GM19099 (cell line): ENCODE results near the gene ATP2C1.

Experiments used
- POLR2A ChIP-seq: IDR thresholded peaks from 3 replicates; pipeline ENCODE4 v1.6.1; 2011; ENCODE audit warnings: low read depth; ENCODE audit not compliant: insufficient read length; ENCODE audit errors: extremely low read depth

Gene ATP2C1

DNA sequence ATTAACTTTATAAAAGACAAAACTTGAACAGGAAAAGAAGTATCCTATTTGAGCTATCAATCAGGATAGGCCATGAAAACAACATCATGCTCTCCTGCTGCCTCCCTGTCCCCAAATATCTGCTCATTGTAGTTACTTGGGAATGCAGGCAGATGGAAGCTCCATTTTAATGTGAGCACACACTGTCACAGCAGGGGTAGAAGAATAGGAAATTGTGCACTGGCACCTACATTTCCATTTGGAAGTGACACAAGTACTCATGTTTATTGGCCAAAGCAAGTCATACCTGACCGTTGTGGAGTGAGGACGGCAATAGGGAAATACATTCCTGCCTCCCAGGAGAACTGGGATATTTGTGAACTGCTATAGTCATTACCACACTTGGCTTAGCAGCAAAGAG is 80.3 kb downstream of the ATP2C1 start:
- no peak for TF ChIP-seq POLR2A

DNA sequence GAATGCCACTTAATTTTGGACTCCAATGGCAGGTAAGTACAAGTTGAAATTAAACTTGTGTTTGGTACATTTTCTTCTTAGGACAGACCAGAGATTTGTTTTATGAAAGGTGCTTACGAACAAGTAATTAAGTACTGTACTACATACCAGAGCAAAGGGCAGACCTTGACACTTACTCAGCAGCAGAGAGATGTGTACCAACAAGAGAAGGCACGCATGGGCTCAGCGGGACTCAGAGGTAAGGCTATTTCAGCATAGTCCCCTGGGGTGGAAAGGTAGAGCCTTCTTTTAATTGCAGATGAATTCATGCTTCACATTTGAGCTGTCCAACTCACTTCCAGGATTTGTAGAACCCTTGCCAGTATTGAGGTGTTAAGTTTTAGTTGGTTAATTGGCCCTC is 81.4 kb downstream of the ATP2C1 start:
- no peak for TF ChIP-seq POLR2A

DNA sequence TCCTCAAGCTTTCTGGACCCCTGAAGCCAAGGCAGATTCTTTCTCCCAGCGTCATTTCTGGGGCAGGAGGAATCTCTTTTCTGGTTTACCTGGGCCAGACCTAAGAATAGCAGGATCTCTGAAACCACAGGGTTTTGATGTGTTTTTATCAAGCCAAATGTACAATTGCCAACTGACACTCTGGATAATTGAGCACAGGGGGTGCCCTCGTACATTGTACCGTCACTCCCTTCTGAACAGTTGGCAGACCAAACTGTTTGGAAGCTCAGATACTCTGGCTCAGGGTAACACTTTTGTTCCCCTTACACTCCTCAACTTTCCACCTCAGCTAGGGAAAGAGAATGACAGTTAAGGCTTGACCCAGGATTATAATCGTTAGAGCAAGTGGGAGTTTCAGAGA is 82.8 kb downstream of the ATP2C1 start:
- no peak for TF ChIP-seq POLR2A

DNA sequence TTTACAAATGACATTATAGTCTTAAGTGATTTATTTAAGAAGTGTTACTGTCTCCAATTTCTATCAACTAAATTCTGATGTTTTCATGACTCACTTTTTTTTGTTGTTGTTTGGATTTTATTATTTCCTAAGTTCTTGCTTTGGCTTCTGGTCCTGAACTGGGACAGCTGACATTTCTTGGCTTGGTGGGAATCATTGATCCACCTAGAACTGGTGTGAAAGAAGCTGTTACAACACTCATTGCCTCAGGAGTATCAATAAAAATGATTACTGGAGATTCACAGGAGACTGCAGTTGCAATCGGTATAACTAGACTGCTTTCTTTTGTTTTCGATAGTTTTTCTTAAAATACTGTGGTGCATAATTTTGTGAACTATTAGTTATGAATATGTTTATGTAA is 85.2 kb downstream of the ATP2C1 start:
- TF ChIP-seq POLR2A = no peak

DNA sequence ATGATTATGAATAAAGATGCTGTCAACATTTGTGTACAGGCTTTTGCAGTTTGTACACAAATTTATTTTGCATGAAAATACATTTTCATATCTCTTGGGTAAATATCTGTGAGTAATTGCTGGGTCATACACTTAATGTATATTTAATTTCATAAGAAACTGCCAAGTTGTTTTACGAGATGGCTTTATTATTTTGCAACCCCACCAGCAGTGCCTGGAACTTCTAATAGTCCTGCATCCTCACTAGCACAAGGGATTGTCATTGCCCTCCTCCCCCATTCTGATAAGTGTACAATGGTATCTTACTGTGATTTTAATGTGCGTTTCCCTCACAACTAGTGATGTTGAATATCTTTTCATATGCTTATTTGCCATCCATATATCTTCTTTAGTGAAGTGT is 87.6 kb downstream of the ATP2C1 start:
- no peak for TF ChIP-seq POLR2A

- TF ChIP-seq POLR2A = no peak
Observed at GRCh38 chr3:130990282-130990681, 96.4 kb downstream of the ATP2C1 start.

- TF ChIP-seq POLR2A = no peak
Observed at GRCh38 chr3:130991126-130991525, 97.2 kb downstream of the ATP2C1 start.

DNA sequence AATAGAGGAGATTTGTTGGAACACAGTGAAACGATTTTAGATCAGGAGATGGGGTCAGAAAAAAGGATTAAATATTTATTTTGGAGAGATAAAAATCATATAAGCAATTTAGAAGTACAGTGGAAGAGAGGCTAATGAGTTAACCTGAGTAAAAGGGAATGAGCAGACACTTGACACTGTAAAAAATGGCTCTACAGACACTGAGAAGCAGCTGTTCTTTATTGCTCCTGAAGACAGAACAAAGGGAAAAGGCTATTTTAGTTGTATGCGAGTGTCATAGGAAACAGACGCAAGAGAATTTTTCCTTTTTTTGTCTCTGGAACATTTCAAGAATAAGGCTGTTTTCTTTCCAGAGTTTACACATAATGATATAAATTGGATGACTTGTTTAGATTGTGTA is 98.5 kb downstream of the ATP2C1 start:
- TF ChIP-seq POLR2A = no peak

DNA sequence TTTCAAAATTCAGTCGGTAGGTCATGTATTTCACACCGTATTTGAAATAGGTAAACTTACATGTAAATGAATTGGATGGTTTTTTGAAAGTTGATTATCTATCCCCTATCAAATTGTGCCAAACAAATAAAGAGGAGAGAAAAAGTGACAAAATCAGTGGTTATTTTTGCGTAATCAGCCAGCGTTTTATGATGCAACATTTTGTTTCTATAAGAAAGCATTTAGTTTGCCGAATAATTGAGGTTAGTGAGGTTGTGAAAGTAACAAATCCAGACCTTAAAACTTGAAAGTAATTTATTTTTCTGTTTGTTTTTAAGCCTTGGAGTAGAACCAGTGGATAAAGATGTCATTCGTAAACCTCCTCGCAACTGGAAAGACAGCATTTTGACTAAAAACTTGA is 103.4 kb downstream of the ATP2C1 start:
- no peak for TF ChIP-seq POLR2A

GRCh38 chr3:131001071-131001470 is 107.2 kb downstream of the ATP2C1 start:
- TF ChIP-seq POLR2A = no peak

DNA sequence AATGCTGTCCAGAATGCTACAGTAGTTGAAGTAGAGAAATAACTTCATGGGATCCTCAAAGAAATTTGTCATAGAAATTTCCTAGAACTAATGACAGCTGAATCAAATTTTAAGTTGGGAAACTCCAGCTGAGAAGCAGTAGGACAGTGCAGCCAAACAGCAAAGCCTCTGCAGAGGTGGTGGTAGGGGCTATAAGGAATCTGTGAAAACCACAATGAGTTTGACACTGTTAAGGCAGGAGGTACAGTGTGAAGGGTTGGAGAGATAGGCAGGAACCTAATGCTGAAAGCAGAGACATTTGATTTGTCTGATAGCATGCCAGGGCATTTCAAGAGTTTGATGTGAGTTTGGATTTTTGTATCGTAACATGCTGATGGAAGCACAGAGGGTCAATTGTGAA is 110.7 kb downstream of the ATP2C1 start:
- TF ChIP-seq POLR2A = no peak

DNA sequence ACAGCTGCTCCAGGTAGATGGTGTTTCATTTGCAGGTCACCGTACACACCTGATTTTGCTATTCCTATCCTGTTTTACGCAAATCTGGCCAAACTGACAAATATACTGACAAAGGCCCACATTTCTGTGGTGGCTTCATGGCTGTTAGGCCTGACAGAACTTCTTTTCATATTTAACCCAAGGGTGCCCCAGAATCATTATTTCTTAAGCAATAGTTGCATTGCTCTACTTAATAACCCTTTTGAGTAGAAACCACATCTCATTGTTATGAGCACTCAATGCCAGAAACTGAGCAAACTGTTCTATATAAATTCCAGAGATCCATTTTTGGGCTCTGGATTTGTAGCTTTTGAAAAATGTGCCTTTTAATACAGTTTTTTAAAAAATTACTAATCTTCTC is 113.4 kb downstream of the ATP2C1 start:
- TF ChIP-seq POLR2A = no peak

DNA sequence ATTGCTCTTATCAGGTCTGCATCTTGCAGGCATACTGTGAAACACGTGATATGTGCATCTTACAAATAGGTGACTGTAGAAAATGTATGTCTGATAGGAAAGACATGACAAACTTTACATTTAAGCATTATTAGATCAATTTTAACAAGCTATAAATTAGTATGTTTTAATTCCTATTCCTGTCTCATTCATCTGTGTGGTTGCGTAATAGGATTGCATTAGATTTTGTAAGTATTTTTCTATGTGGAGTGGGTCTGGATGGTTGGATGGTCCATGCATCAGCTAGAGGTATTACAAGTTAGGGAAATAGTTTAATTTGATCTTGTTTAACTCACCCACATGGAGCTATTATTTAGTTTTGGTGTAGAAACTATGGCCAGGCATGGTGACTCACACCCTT is 113.9 kb downstream of the ATP2C1 start:
- no peak for TF ChIP-seq POLR2A

DNA sequence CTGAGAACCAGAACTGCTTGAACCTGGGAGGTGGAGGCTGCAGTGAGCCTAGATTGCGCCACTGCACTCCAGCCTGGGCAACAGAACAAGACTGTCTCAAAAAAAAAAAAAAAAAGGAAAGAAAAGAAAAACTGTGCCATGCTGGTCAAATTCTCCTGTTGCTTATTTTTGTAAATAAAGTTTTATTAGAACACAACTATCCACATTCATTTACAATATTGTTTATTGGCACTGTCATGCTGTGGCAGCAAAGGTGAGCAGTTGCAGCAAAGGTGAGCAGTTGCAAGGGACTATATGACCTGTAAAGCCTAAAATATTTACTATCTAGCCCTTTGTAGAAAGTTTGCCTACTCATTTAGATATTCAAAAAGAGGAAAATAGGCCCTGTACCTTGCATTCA is 114.4 kb downstream of the ATP2C1 start:
- no peak for TF ChIP-seq POLR2A

- TF ChIP-seq POLR2A = no peak
Observed at GRCh38 chr3:131009698-131010097, 115.8 kb downstream of the ATP2C1 start.

DNA sequence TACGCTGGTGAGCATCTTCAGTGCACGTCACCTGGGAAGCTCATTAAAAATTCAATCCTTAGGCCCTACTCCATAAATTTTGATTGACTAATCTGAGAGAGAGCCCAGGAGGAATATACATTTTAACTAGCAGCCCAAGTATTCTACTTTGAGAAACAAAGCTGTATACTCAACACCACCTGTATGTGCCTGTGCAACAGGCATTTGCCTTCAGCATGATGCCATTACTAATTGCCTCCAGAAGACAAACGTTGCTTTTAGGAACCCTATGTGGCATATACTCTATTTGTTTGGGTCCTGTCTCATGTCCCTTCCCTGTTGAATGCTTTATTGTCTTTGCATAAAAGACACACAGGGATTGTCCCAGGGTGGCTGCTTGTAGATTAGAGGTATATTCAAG is 125.1 kb downstream of the ATP2C1 start:
- TF ChIP-seq POLR2A = no peak

DNA sequence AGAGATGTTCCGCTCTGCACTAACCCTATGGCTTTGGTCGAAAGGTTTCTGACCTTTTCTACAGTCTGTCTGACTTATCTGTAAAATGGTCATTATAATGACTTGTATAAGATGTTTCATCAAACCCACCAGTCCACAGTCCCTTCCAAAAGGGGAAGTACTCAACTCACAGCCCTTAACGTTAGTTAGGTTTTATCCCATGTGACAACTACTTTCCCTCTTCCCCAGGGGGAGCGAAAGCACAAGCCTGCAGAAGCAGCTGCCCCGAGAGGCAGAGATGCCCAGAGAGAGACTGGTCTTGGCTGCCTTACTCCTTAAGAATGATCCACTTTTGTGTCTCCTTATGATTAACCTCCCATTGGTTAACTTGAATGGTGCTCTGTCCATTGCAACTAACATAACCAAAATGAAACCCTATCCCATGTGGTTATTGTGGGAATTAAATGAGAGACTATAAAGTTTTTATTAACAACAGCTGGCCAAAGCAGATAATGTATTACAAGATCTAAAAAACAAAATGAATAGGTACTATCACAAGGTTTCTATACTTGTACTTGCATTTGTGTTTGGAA is 126.3 kb downstream of the ATP2C1 start:
- no peak for TF ChIP-seq POLR2A
